WTC11 (cell line): ENCODE results near the gene FAM47E. TPM values are rescaled to one million over a fixed set of nuclear protein-coding genes. Genes with fewer than 3 reads are reported as not detected.
A peak's percentile ranks its signal among the peaks of the same experiment; 100 is the strongest.

Experiments
- ATAC-seq: fragments of 200-7000 bp; cut with Tn5 transposase; 2 replicates; pipeline ENCODE4 v1.10.0; 2021; ENCODE audit warnings: mild to moderate bottlenecking, moderate library complexity
- CTCF ChIA-PET: fragments of 300-600 bp; sonication (Branson Sonifier 250); formaldehyde crosslinking; loops from one replicate; lab custom pipeline; 2021; ENCODE audit warnings: antibody characterized with exemption; lab: Charles Lee
- POLR2A ChIA-PET: fragments of 350-600 bp; sonication (Branson Sonifier 250); formaldehyde crosslinking; loops from one replicate; lab custom pipeline; 2021; ENCODE audit warnings: antibody characterized with exemption; lab: Charles Lee
- DNase-seq: peaks from one replicate; pipeline ENCODE4 v3.0.0; 2021; ENCODE audit warnings: low spot score
- H3K27ac Mint-ChIP-seq: 2 replicates; pipeline ENCODE4 v1.8.0; 2021; ENCODE audit warnings: mixed read lengths
- H3K27me3 Mint-ChIP-seq: 2 replicates; pipeline ENCODE4 v1.8.0; 2021; ENCODE audit warnings: low read depth, mild to moderate bottlenecking, moderate library complexity, mixed read lengths
- H3K36me3 Mint-ChIP-seq: 2 replicates; pipeline ENCODE4 v1.8.0; 2021; ENCODE audit warnings: mixed read lengths
- H3K4me1 Mint-ChIP-seq: 2 replicates; pipeline ENCODE4 v1.8.0; 2022; ENCODE audit warnings: mixed read lengths
- H3K4me3 Mint-ChIP-seq: 2 replicates; pipeline ENCODE4 v1.8.0; 2021; ENCODE audit warnings: mild to moderate bottlenecking, moderate library complexity, mixed read lengths
- H3K9me3 Mint-ChIP-seq: 2 replicates; pipeline ENCODE4 v1.8.0; 2021; ENCODE audit warnings: mixed read lengths
- CREB1 ChIP-seq: sonication (generic); formaldehyde crosslinking; IDR thresholded peaks from 2 replicates; pipeline ENCODE4 v1.8.0; 2023; ENCODE audit warnings: mild to moderate bottlenecking, missing genetic modification reagents
- ELF4 ChIP-seq: sonication (generic); formaldehyde crosslinking; IDR thresholded peaks from 2 replicates; pipeline ENCODE4 v1.8.1; 2022; ENCODE audit warnings: low read depth, mild to moderate bottlenecking, moderate library complexity, missing genetic modification reagents
- EMX1 ChIP-seq: fragments of 250-450 bp; sonication (Bioruptor Pico); IDR thresholded peaks from 2 replicates; pipeline ENCODE4 v1.8.0; 2021; ENCODE audit warnings: mild to moderate bottlenecking
- FOXP1 ChIP-seq: sonication (generic); formaldehyde crosslinking; IDR thresholded peaks from 2 replicates; pipeline ENCODE4 v1.8.0; 2022; ENCODE audit warnings: missing genetic modification reagents, mild to moderate bottlenecking, moderate library complexity, borderline replicate concordance
- GRHL2 ChIP-seq: fragments of 250-450 bp; sonication (Bioruptor Pico); IDR thresholded peaks from 2 replicates; pipeline ENCODE4 v1.8.0; 2022; ENCODE audit warnings: mild to moderate bottlenecking, moderate library complexity; ENCODE audit not compliant: insufficient replicate concordance, severe bottlenecking
- GTF2I ChIP-seq: fragments of 250-450 bp; sonication (Bioruptor Pico); conservative IDR thresholded peaks from 2 replicates; pipeline ENCODE4 v1.4.0; 2021; ENCODE audit warnings: mild to moderate bottlenecking
- JAZF1 ChIP-seq: fragments of 250-450 bp; sonication (Bioruptor Pico); IDR thresholded peaks from 2 replicates; pipeline ENCODE4 v1.9.0; 2021; ENCODE audit warnings: moderate library complexity, mild to moderate bottlenecking, inconsistent platforms
- NFYB ChIP-seq: sonication (generic); formaldehyde crosslinking; conservative IDR thresholded peaks from 2 replicates; pipeline ENCODE4 v1.8.0; 2022; ENCODE audit warnings: low read depth, missing genetic modification reagents
- PRRX2 ChIP-seq: fragments of 250-450 bp; sonication (Bioruptor Pico); IDR thresholded peaks from 2 replicates; pipeline ENCODE4 v1.8.0; 2021; ENCODE audit warnings: mild to moderate bottlenecking
- SMAD3 ChIP-seq: sonication (generic); formaldehyde crosslinking; IDR thresholded peaks from 2 replicates; pipeline ENCODE4 v1.8.0; 2022; ENCODE audit warnings: missing genetic modification reagents, mild to moderate bottlenecking, borderline replicate concordance
- TCF7 ChIP-seq: sonication (generic); formaldehyde crosslinking; IDR thresholded peaks from 2 replicates; pipeline ENCODE4 v1.8.0; 2022; ENCODE audit warnings: mild to moderate bottlenecking, low read depth, missing genetic modification reagents, moderate library complexity
- TEAD4 ChIP-seq: sonication (generic); formaldehyde crosslinking; IDR thresholded peaks from 2 replicates; pipeline ENCODE4 v1.8.0; 2022; ENCODE audit warnings: mild to moderate bottlenecking, missing genetic modification reagents
- ZNF121 ChIP-seq: sonication (generic); formaldehyde crosslinking; IDR thresholded peaks from 2 replicates; pipeline ENCODE4 v1.8.0; 2023; ENCODE audit warnings: missing genetic modification reagents
- ZNF416 ChIP-seq: fragments of 250-450 bp; sonication (Bioruptor Pico); IDR thresholded peaks from 2 replicates; pipeline ENCODE4 v1.9.0; 2021; ENCODE audit warnings: mild to moderate bottlenecking, inconsistent platforms
- total RNA-seq: library from RNA; stranded (reverse); gene quantifications from 3 replicates; pipeline ENCODE4 v1.2.3, GENCODE V29; 2021
- TF ChIP-seq, protein P1 (sequence below): sonication (generic); formaldehyde crosslinking; IDR thresholded peaks from 2 replicates; pipeline ENCODE4 v1.8.1; 2022; ENCODE audit warnings: missing genetic modification reagents, borderline replicate concordance
- TF ChIP-seq, protein P2 (sequence below): sonication (generic); formaldehyde crosslinking; conservative IDR thresholded peaks from 2 replicates; pipeline ENCODE4 v1.8.1; 2022; ENCODE audit warnings: mild to moderate bottlenecking, missing genetic modification reagents
- TF ChIP-seq, protein P3 (sequence below): sonication (generic); formaldehyde crosslinking; IDR thresholded peaks from 2 replicates; pipeline ENCODE4 v1.8.0; 2023; ENCODE audit warnings: missing genetic modification reagents
- TF ChIP-seq, protein P4 (sequence below): fragments of 250-450 bp; sonication (Bioruptor Pico); conservative IDR thresholded peaks from 2 replicates; pipeline ENCODE4 v1.9.0; 2021; ENCODE audit warnings: mild to moderate bottlenecking

The FAM47E gene
- total RNA-seq, 1 experiment from 2014 or later = 1.4 TPM

DNA sequence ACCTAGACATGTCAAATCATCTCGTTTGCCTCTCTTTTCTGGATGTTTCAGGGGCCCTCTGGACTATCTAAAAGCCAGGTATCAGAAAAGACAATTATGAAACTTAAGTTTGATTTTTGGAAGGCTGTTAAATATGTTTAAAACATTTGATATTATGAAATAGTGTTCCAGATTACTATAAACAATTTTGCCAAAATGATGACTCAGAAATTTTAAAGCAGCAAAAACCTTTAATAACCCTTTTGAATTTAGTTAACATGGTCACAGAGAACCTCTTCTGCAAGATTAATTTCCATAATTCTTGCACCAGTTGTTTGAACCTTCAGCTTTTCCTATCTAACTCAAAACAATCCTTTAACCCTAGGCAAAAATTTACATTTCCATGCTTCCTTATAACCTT, 18.8 kb upstream of the FAM47E start:
- Mint-ChIP-seq H3K4me1 (peaks cover 44% of the 10 kb centered on the region), H3K27ac (no peak overlapping the region), H3K36me3 (peaks cover 22% of the 10 kb centered on the region), H3K4me3 (peak overlapping the region; percentile 66), H3K9me3 (peaks cover 25% of the 10 kb centered on the region), H3K27me3 (peaks cover 2% of the 10 kb centered on the region; the same call in 1 of the 2 replicates)
- TF ChIP-seq, protein P1, sequence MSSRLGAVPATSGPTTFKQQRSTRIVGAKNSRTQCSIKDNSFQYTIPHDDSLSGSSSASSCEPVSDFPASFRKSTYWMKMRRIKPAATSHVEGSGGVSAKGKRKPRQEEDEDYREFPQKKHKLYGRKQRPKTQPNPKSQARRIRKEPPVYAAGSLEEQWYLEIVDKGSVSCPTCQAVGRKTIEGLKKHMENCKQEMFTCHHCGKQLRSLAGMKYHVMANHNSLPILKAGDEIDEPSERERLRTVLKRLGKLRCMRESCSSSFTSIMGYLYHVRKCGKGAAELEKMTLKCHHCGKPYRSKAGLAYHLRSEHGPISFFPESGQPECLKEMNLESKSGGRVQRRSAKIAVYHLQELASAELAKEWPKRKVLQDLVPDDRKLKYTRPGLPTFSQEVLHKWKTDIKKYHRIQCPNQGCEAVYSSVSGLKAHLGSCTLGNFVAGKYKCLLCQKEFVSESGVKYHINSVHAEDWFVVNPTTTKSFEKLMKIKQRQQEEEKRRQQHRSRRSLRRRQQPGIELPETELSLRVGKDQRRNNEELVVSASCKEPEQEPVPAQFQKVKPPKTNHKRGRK (CRISPR knock-in tag) = no peak
- TF ChIP-seq TCF7 (CRISPR knock-in tag) = no peak
- no peak for TF ChIP-seq CREB1 (CRISPR knock-in tag)
- TF ChIP-seq EMX1 = no peak
- TF ChIP-seq, protein P2, sequence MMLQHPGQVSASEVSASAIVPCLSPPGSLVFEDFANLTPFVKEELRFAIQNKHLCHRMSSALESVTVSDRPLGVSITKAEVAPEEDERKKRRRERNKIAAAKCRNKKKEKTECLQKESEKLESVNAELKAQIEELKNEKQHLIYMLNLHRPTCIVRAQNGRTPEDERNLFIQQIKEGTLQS (CRISPR knock-in tag) = no peak
- ChIA-PET CTCF (no interaction called here), POLR2A (no interaction called here)
- no peak for ATAC-seq
- no peak for DNase-seq

DNA sequence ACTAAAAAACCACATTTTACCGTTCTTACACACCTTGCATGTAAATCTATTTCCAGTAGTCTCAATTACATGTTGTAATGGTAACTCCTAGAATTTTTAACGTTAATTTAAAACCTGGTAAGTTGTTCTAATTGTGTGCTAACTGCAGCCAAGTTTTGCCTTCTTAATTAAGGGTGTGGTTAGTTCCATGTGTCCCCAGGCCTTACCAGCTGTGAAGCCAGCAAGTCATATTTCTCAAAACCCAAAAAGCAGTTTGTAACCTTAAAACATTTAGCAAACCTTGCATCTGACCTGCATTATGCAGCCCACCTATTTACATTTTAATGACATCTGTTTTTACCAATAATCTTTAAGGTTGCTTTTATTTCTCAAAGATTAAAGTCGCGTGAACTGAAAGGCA, 18.4 kb upstream of the FAM47E start:
- DNase-seq (no peak), ATAC-seq (no peak)
- H3K27ac Mint-ChIP-seq = no peak overlapping the region
- H3K36me3 Mint-ChIP-seq = peaks cover 20% of the 10 kb centered on the region
- peaks cover 44% of the 10 kb centered on the region for H3K4me1 Mint-ChIP-seq
- CTCF ChIA-PET = interaction anchor here (0.7 kb wide), 1 partner anchor 74 kb away, joined by 3 read pairs; no protein-coding TSS in a partner anchor
- H3K4me3 Mint-ChIP-seq = peak overlapping the region; percentile 66
- POLR2A ChIA-PET = no interaction called here
- no peaks in the 10 kb centered on the region for H3K27me3 Mint-ChIP-seq
- TF ChIP-seq PRRX2 (CRISPR knock-in tag) (no peak), NFYB (CRISPR knock-in tag) (no peak)
- TF ChIP-seq, protein P3, sequence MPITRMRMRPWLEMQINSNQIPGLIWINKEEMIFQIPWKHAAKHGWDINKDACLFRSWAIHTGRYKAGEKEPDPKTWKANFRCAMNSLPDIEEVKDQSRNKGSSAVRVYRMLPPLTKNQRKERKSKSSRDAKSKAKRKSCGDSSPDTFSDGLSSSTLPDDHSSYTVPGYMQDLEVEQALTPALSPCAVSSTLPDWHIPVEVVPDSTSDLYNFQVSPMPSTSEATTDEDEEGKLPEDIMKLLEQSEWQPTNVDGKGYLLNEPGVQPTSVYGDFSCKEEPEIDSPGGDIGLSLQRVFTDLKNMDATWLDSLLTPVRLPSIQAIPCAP = no peak
- TF ChIP-seq, all 79 proteins: peak for 0
- H3K9me3 Mint-ChIP-seq = peaks cover 23% of the 10 kb centered on the region

DNA sequence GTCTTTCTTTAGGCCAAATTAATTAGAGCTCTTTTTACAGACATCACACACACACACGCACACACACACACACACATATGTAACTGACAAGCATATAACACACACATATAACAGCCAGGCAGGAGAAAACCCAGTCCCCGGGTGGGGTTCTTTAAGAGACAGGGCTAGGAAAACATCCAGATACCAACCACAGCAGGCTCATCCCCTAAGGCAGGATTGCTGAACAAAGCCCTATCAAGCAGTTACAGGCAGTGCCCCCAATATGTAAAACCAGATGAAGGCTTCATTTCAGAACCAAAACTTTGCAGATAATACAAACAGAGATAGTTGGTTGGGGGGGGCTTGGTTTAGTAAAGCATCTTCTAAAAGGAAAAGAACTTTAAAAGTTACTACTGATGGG, 18.0 kb upstream of the FAM47E start:
- no peak for TF ChIP-seq SMAD3 (CRISPR knock-in tag)
- no peak for DNase-seq
- Mint-ChIP-seq H3K9me3 (peaks cover 22% of the 10 kb centered on the region), H3K27ac (peak overlapping the region; percentile 6), H3K4me1 (peaks cover 44% of the 10 kb centered on the region), H3K4me3 (peak overlapping the region; percentile 66), H3K36me3 (peaks cover 19% of the 10 kb centered on the region), H3K27me3 (no peaks in the 10 kb centered on the region)
- POLR2A ChIA-PET = no interaction called here
- CTCF ChIA-PET = interaction anchor here (0.7 kb wide), 1 partner anchor 74 kb away, joined by 3 read pairs; no protein-coding TSS in a partner anchor
- peak; percentile 64 for ATAC-seq

DNA sequence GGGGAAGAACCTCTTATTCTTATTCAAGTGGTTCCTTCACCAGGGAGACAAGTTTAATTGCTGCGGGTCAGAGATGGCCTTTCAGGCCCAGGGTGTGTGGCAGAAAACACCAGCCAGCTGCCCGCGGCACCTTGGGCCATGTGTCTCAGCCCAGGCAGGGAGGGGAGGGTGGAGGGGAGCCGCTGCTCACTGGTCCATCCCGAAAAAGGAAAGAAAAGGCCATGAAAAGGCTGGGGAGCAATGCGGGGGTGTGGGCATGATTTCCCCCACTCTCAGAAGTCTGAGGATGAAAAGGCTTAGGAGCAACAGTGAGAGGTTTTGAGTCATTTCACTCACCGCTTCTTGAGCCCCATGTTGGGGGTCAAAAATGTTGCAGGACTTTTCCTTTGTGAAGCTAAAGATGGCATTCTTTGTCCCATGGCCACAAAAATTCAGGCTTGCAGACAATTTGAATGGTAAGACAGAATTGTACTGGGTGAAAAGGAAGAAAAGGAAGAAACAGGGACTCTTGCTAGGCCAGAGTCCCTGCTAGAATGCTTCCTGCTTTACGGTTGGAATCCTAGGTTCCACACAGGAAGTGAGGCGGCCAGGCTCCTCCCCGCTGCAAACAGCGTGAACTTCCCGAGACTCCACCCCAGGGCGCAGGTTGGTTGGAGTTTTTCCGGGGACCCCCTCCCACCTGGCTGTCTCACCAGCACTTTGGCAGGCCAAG, 17.4 kb upstream of the FAM47E start:
- CTCF ChIA-PET = interaction anchor here (0.7 kb wide), 1 partner anchor 73 kb away, joined by 3 read pairs; no protein-coding TSS in a partner anchor
- POLR2A ChIA-PET = interaction anchor here (1.0 kb wide), 1 partner anchor 73 kb away, joined by 3 read pairs; no protein-coding TSS in a partner anchor
- ATAC-seq = peak; percentile 81
- Mint-ChIP-seq H3K27me3 (no peaks in the 10 kb centered on the region), H3K4me1 (peaks cover 44% of the 10 kb centered on the region), H3K27ac (peak overlapping the region; percentile 6), H3K4me3 (peak overlapping the region; percentile 66), H3K9me3 (peaks cover 17% of the 10 kb centered on the region), H3K36me3 (peaks cover 13% of the 10 kb centered on the region)
- TF ChIP-seq TEAD4 (CRISPR knock-in tag) = no peak
- no peak for TF ChIP-seq ZNF416
- TF ChIP-seq GTF2I (CRISPR knock-in tag) = no peak
- DNase-seq = peak; percentile 53

DNA sequence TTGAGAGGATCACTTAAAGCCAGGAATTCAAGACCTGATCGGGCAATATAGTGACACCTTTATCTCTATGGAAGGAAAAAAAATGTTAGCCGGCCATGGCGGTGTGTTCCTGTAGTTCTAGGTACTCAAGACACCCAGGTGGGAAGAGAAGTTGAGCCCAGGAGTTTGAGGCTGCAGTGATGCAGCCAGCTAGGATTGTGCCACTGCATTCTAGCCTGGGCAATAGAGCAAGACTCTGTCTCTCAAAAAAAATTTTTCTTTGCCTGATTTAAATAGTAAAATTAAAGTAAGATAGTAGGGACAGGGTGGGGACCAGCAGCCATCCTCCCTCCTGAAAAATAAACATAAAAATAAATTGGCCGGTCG, 16.9 kb upstream of the FAM47E start:
- ATAC-seq = no peak
- peaks cover 8% of the 10 kb centered on the region for H3K36me3 Mint-ChIP-seq
- peaks cover 15% of the 10 kb centered on the region for H3K9me3 Mint-ChIP-seq
- TF ChIP-seq, protein P4, sequence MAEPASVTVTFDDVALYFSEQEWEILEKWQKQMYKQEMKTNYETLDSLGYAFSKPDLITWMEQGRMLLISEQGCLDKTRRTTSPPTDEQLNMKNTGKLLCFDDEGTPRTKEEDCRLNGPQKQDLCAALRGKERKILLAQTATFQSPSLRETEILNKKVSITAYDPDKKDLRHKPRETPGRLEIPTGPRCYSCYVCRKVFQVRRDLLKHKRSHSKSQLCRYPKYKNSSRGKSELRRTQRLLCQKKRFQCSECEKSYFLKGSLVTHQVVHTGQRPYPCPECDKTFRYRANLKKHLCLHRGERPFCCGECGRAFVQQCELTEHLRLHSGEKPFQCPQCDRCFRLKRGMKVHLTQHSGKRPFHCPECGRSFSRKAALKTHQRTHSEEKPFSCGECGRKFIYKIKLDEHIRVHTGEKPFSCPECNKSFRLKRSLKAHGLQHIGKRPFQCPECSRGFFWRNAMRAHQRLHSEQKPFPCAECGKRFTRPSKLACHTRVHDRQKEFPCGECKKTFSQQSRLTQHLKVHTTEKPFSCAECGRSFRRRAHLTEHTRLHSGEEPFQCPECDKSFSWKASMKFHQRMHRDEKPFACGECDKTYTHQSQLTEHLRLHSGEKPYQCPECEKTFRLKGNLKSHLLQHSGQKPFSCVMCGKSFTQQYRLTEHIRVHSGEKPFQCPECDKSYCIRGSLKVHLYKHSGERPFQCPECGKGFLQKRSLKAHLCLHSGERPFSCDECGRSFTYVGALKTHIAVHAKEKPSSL (CRISPR knock-in tag) = no peak
- no peak for TF ChIP-seq FOXP1
- TF ChIP-seq JAZF1 (CRISPR knock-in tag) = no peak
- no peak for TF ChIP-seq GRHL2 (CRISPR knock-in tag)
- TF ChIP-seq ELF4 (CRISPR knock-in tag) = no peak
- TF ChIP-seq ZNF121 (CRISPR knock-in tag) = peak; percentile 33; the same call in 1 of the 2 replicates
- CTCF ChIA-PET = no interaction called here
- POLR2A ChIA-PET = interaction anchor here (1.0 kb wide), 1 partner anchor 72 kb away, joined by 3 read pairs; no protein-coding TSS in a partner anchor
- peaks cover 44% of the 10 kb centered on the region for H3K4me1 Mint-ChIP-seq
- no peak overlapping the region for H3K27ac Mint-ChIP-seq
- H3K4me3 Mint-ChIP-seq = peak overlapping the region; percentile 66; the same call in 1 of the 2 replicates
- no peak for DNase-seq
- H3K27me3 Mint-ChIP-seq = no peaks in the 10 kb centered on the region
